ENCODE measurements around the gene LIMK2.

LIMK2 gene

DNA sequence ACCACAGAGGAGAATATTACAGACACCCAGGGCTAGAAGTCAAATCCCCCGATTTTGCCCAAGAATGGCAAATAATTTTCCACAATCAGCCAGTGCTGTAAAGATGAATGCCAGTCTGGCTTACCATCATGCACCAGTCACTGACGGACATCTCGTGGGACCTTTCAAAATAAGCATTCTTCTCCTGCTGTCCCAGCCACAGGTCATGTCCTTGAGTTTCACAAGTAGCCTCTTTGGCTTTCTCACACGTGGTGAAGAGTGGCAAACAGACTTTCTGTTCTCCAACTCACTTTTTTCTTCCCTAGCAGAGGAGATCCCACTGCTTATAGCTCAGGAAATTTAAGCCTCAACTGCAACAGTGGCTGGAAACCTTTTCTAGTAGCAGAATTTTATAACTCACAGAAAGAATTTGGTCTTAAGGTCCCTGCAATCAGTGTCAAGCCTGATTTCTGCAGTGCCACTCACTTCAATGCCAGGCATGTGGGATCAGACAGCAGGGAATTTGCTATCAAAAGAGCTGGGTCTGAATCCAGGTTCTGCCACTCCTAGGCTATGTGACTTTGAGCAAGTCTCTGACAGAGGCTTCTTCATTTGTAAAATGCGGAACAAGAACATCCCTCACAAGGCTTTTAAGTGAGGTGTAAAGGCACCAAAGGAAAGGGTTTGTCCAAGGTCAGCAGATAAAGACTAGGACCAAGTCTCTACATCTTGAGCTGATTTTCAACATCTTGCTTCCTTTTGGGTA lies 76.6 kb downstream of the LIMK2 start:
- no peaks in the 10 kb centered on the region for H3K27me3 ChIP-seq (ENCODE audit: insufficient read depth, poor library complexity, severe bottlenecking)
- no peak overlapping the region for H3K27ac ChIP-seq (ENCODE audit: poor library complexity, severe bottlenecking)
- DNase-seq (ENCODE audit: low spot score) = no peak
- H3K4me1 ChIP-seq (ENCODE audit: insufficient read depth, poor library complexity, severe bottlenecking) = peaks cover 6% of the 10 kb centered on the region
- no peak for TF ChIP-seq CTCF (IDR thresholded peaks at IDR 0.05; ENCODE audit: poor library complexity, severe bottlenecking)
- no peaks in the 10 kb centered on the region for H3K36me3 ChIP-seq (ENCODE audit: low read depth)
- no peaks in the 10 kb centered on the region for H3K9me3 ChIP-seq (ENCODE audit: severe bottlenecking)
- no peak for ATAC-seq (ENCODE audit: low read depth)
- H3K4me3 ChIP-seq (ENCODE audit: severe bottlenecking) = no peak overlapping the region

DNA sequence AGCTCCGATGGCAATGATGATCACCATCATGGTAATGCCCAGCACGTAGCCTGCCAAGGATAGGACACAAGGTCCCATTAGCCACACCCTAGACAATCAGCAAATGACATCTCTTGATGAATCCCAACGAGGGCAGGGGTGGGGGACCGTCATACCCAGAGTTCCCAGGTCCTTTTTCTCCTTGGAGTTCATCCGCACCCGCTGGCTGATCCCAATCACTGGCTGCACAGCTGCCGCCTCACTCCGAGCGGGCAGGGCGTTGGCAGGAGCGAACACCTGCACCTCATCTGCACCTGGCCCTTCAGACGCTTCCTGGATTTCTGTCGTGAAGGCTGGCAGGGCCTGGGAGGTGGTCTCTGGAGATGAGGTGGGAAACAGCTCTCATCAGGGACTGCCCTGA lies 77.2 kb downstream of the LIMK2 start:
- no peak overlapping the region for H3K27ac ChIP-seq (ENCODE audit: poor library complexity, severe bottlenecking)
- H3K4me3 ChIP-seq (ENCODE audit: severe bottlenecking) = no peak overlapping the region
- no peaks in the 10 kb centered on the region for H3K36me3 ChIP-seq (ENCODE audit: low read depth)
- H3K27me3 ChIP-seq (ENCODE audit: insufficient read depth, poor library complexity, severe bottlenecking) = no peaks in the 10 kb centered on the region
- DNase-seq (ENCODE audit: low spot score) (no peak), ATAC-seq (ENCODE audit: low read depth) (no peak)
- peaks cover 6% of the 10 kb centered on the region for H3K4me1 ChIP-seq (ENCODE audit: insufficient read depth, poor library complexity, severe bottlenecking)
- TF ChIP-seq CTCF (IDR thresholded peaks at IDR 0.05; ENCODE audit: poor library complexity, severe bottlenecking) = no peak
- H3K9me3 ChIP-seq (ENCODE audit: severe bottlenecking) = no peaks in the 10 kb centered on the region

DNA sequence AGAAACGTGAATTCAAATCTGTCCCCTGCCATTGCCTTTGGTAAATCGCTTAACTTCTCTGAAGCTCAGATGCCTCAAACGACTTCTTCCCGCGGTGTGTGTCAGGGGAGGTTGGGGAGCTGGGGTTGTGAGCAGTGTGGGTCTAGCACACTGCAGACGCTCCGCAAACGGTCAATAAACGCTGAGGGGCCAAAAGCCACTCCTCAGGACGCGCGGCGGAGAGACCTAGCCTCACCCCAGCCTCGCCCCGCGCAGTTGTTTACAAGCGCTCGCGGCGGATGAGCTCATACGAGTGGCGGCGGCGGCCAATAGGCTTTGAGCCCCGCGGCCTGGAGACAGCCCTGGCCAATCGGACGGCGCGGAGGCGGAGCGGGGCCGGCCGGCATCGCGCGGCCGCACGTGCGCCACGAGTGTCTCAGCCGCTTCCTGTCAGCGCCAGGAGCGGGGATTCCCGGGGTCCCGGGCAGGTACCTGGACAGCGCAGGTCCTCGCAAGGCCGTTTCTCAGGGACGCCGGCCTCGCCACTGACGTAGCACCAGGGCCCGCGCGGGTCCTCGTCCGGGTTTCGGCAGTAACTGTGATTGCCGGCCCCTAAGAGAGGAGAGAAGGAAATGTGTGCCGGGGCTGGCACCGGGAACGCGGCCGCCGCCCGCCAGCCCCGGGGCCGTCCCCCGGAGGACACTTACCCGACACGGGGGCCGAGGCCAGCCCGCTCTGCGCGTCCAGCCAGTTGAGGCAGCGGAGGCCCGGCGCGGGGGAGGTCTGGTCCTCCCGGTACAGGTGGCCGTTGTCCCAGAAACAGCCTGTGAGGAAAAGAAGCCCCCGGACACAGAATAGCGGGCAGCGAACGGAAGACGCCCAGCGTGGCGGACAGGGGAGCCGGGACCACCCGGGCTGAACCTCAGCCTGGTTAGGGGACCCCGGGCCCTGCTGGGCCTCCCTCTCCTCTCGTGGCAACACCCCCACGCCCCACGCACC lies 78.7 kb downstream of the LIMK2 start:
- no peaks in the 10 kb centered on the region for H3K9me3 ChIP-seq (ENCODE audit: severe bottlenecking)
- no peaks in the 10 kb centered on the region for H3K27me3 ChIP-seq (ENCODE audit: insufficient read depth, poor library complexity, severe bottlenecking)
- no peak for TF ChIP-seq CTCF (IDR thresholded peaks at IDR 0.05; ENCODE audit: poor library complexity, severe bottlenecking)
- H3K4me3 ChIP-seq (ENCODE audit: severe bottlenecking) = peak overlapping the region; percentile 55
- peaks cover 14% of the 10 kb centered on the region for H3K4me1 ChIP-seq (ENCODE audit: insufficient read depth, poor library complexity, severe bottlenecking)
- peak overlapping the region; percentile 79 for H3K27ac ChIP-seq (ENCODE audit: poor library complexity, severe bottlenecking)
- peak; percentile 89 for ATAC-seq (ENCODE audit: low read depth)
- DNase-seq (ENCODE audit: low spot score) = peak; percentile 94
- no peaks in the 10 kb centered on the region for H3K36me3 ChIP-seq (ENCODE audit: low read depth)

DNA sequence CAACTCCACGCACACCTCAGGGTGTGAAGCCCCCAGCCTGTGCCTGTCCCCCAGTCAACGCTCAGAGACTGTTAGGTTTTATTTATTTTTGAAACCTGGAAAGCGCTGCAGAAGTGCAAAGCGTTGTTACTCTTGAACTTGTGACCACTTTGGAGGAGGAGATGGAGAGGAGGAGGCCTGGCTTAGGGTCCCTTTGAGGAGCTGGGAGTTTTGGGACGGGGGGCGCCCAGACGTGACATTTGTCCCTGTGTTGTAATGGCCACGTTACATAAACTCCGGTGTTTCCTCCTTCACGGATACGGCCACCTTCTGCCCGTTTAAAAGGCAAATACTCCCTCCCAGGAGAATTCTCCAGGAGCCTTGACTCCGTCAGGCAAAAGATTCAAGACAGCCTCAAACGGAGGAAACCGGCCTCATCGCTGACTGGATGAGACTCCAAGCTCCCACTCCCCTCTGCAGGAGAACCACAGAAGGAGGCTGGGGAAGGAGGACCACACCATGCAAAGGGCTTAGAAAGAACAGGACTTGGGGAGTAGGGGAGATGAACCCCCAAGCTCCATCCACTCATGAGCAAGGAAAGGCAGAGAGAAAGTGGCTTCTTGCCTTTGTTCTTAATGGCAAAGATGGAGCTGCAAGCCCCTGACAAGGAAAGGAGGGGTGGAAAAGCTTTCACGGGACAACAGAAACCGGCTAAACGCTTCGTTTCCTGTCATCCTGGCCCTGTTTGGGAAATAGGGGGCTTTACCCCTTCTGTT lies 79.6 kb downstream of the LIMK2 start:
- H3K36me3 ChIP-seq (ENCODE audit: low read depth) = no peaks in the 10 kb centered on the region
- DNase-seq (ENCODE audit: low spot score) (no peak), ATAC-seq (ENCODE audit: low read depth) (no peak)
- peaks cover 23% of the 10 kb centered on the region for H3K4me1 ChIP-seq (ENCODE audit: insufficient read depth, poor library complexity, severe bottlenecking)
- H3K9me3 ChIP-seq (ENCODE audit: severe bottlenecking) = no peaks in the 10 kb centered on the region
- H3K27ac ChIP-seq (ENCODE audit: poor library complexity, severe bottlenecking) = peak overlapping the region; percentile 79
- no peaks in the 10 kb centered on the region for H3K27me3 ChIP-seq (ENCODE audit: insufficient read depth, poor library complexity, severe bottlenecking)
- H3K4me3 ChIP-seq (ENCODE audit: severe bottlenecking) = peak overlapping the region; percentile 55
- no peak for TF ChIP-seq CTCF (IDR thresholded peaks at IDR 0.05; ENCODE audit: poor library complexity, severe bottlenecking)
